ENCODE data around the gene PXMP4.

Gene PXMP4

DNA sequence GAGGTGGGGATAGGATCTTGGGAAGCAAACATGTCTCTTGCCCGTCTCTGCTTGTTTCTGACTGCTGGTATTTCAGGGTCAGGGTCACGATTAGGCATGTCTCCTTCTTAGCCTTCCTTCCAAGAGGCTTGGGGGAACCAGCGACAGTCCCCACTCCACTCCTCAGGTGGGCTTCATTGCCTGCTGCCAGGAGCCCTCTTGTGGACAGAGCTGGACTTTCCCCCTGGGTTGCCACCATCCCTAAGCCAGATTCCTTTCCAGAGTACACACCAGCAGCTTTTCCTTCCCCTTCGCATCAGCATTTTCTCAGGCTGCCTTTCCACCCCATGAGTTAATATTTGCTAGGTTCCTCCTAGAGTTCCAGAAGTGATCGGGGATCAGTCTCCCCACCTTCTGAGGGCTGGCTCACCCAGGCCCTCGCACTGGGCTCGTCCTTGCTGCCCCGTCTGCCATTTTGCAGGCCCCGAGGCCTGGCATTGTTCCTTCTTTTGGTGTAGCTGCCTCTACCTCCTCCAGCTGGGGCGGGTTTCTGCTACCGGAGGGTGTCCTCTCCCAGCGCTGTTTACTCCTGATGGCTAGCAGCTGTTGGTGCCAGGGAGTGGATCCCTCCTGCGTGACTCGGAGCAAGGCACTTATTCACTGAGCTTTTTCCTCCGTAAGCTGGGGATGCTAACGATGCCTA, 66.8 kb downstream of the PXMP4 start:
- DNase-seq = peak; percentile 54

Data from CD4-positive, alpha-beta T cell treated with Interleukin-10 for 1 hour (primary cell).